SU-DHL-6 (cell line): Measurements from ENCODE around the gene OR9A4.

ENCODE experiments used
- CTCF ChIP-seq: fragments of 200-600 bp; sonication (generic); IDR thresholded peaks from one replicate; pipeline ENCODE4 v1.5.1; 2017; ENCODE audit warnings: antibody characterized with exemption, mild to moderate bottlenecking, low read length, moderate library complexity; ENCODE audit not compliant: insufficient read depth, poor library complexity, severe bottlenecking
- EZH2phosphoT487 ChIP-seq: fragments of 200-600 bp; sonication (generic), shearing (Covaris generic); conservative IDR thresholded peaks from 2 replicates; pipeline ENCODE4 v1.6.1; 2018; ENCODE audit warnings: mild to moderate bottlenecking, antibody characterized with exemption, low read length, moderate library complexity, mixed read lengths

GRCh38 chr7:141949451-141949850 lies 33.3 kb downstream of the OR9A4 start:
- no peak for TF ChIP-seq CTCF
- TF ChIP-seq EZH2phosphoT487 = no peak
